Activated T-cell treated with anti-CD3 and anti-CD28 coated beads, Interleukin-2, amount 50 U/mL, for 24 hours (primary cell): Measurements from ENCODE around the gene TAF3.
A peak's percentile ranks its signal among the peaks of the same experiment; 100 is the strongest.

Source experiments
- DNase-seq: peaks from one replicate; pipeline ENCODE4 v3.0.0-alpha.2; 2020
- H3K27ac Mint-ChIP-seq: 2 replicates; pipeline ENCODE4 v1.8.0; 2020; ENCODE audit warnings: mild to moderate bottlenecking, mixed read lengths
- H3K27me3 Mint-ChIP-seq: 2 replicates; pipeline ENCODE4 v1.8.0; 2020; ENCODE audit warnings: mixed read lengths
- H3K36me3 Mint-ChIP-seq: 2 replicates; pipeline ENCODE4 v1.8.0; 2020; ENCODE audit warnings: low read depth, mixed read lengths
- H3K4me1 Mint-ChIP-seq: 2 replicates; pipeline ENCODE4 v1.8.0; 2020; ENCODE audit warnings: low read depth, mixed read lengths
- H3K4me3 Mint-ChIP-seq: 2 replicates; pipeline ENCODE4 v1.8.0; 2020; ENCODE audit warnings: mild to moderate bottlenecking, moderate library complexity, mixed read lengths
- H3K9me3 Mint-ChIP-seq: 2 replicates; pipeline ENCODE4 v1.8.0; 2020; ENCODE audit warnings: mixed read lengths

The TAF3 gene

DNA sequence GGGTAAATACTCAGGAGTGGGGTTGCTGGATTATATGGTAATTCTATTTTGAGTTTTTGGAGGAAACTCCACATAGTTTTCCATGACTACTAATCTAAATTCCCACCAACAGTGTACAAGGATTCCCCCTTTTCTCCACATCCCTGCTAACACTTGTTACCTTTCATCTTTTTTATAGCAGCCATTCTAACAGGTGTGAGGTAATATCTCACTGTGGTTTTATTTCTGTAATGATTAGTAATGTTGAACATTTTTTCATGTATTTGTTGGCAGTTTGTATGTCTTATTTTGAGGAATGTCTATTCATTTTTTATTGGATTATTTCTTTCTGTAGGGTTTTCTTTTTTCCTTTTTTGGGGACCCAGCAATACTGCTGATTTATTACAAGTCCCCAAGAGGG, 14.9 kb downstream of the TAF3 start:
- no peak for DNase-seq
- peaks cover 55% of the 10 kb centered on the region for H3K4me1 Mint-ChIP-seq
- no peaks in the 10 kb centered on the region for H3K27me3 Mint-ChIP-seq
- no peak overlapping the region for H3K4me3 Mint-ChIP-seq
- no peaks in the 10 kb centered on the region for H3K9me3 Mint-ChIP-seq
- H3K27ac Mint-ChIP-seq = no peak overlapping the region
- H3K36me3 Mint-ChIP-seq = peaks cover 64% of the 10 kb centered on the region

DNA sequence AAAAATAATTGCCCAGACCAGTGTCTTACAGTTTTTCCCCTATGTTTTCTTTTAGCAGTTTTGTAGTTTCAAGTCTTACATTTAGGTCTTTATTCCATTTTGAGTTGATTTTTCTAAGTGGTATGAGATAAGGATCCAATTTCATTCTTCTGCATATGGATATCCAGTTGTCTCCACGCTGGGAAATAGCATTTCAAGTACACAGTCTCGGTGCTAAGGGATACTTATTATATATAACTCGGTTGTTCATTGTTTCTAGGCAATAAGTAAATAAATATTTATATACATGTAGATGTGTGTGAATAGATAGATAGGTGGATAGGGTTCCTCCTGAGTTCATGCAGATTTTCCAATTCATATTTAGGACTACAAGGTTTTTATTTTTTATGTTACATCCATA, 16.0 kb downstream of the TAF3 start:
- Mint-ChIP-seq H3K27me3 (no peaks in the 10 kb centered on the region), H3K4me3 (no peak overlapping the region), H3K9me3 (no peaks in the 10 kb centered on the region), H3K27ac (no peak overlapping the region), H3K36me3 (peaks cover 64% of the 10 kb centered on the region), H3K4me1 (peaks cover 49% of the 10 kb centered on the region)
- DNase-seq = no peak

- peaks cover 67% of the 10 kb centered on the region for H3K36me3 Mint-ChIP-seq
- no peak for DNase-seq
- H3K4me3 Mint-ChIP-seq = no peak overlapping the region
- peaks cover 39% of the 10 kb centered on the region for H3K4me1 Mint-ChIP-seq
- no peak overlapping the region for H3K27ac Mint-ChIP-seq
- no peaks in the 10 kb centered on the region for H3K27me3 Mint-ChIP-seq
- no peaks in the 10 kb centered on the region for H3K9me3 Mint-ChIP-seq
Measured at GRCh38 chr10:7836571-7836970, 18.3 kb downstream of the TAF3 start.

GRCh38 chr10:7846591-7846990, 28.3 kb downstream of the TAF3 start:
- Mint-ChIP-seq H3K4me3 (no peak overlapping the region), H3K27me3 (no peaks in the 10 kb centered on the region), H3K4me1 (peaks cover 18% of the 10 kb centered on the region), H3K9me3 (no peaks in the 10 kb centered on the region), H3K36me3 (peaks cover 31% of the 10 kb centered on the region), H3K27ac (no peak overlapping the region)
- no peak for DNase-seq

- Mint-ChIP-seq H3K4me1 (peaks cover 39% of the 10 kb centered on the region), H3K9me3 (no peaks in the 10 kb centered on the region), H3K27ac (no peak overlapping the region), H3K36me3 (peaks cover 31% of the 10 kb centered on the region), H3K27me3 (no peaks in the 10 kb centered on the region), H3K4me3 (no peak overlapping the region)
- no peak for DNase-seq
Measured at GRCh38 chr10:7853226-7853842, 35.0 kb downstream of the TAF3 start.

- peaks cover 37% of the 10 kb centered on the region for H3K4me1 Mint-ChIP-seq
- no peaks in the 10 kb centered on the region for H3K9me3 Mint-ChIP-seq
- H3K27ac Mint-ChIP-seq = no peak overlapping the region
- no peak overlapping the region for H3K4me3 Mint-ChIP-seq
- no peaks in the 10 kb centered on the region for H3K27me3 Mint-ChIP-seq
- H3K36me3 Mint-ChIP-seq = peaks cover 35% of the 10 kb centered on the region
- DNase-seq = no peak
Measured at GRCh38 chr10:7853890-7854289, 35.6 kb downstream of the TAF3 start.

DNA sequence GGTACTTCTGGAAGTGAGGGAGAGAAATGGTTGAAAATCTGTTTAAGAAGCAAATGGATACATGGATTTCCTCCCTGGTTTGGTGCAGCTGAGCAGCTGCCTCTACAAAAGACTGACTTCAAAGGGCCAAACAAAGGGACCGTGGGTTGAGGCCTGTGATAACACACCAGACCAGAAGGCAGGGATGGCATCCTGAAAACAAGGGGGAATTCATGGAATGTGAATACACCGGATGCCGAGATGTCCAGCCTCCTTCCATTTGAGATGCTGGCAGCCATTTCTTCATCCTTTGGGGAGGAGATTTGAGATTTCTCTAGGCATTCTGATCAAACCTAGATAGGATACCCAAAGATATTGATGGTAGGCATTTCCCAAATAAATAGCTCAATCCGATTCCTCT, 36.9 kb downstream of the TAF3 start:
- H3K4me3 Mint-ChIP-seq = no peak overlapping the region

DNA sequence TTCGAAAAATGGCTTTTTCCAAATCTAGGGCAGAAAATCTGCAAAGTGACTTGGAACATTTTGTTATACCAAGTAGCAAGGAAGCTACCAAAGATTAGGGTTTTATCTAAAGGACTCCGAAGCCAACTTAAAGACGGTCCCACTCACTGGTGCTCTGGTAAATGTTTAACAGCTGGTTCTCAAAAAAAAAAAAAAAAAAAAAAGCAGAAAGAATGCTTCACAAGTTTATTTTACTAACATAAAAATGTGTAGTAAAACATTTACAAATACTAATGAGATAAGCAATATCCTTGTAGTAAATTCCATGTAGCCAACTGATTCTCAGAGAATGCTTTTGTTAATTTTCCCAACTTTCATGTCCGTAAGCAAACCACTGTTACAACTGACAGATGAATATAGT, 38.4 kb downstream of the TAF3 start:
- Mint-ChIP-seq H3K36me3 (peaks cover 49% of the 10 kb centered on the region), H3K27me3 (no peaks in the 10 kb centered on the region), H3K9me3 (peaks cover 9% of the 10 kb centered on the region), H3K4me3 (no peak overlapping the region), H3K27ac (no peak overlapping the region), H3K4me1 (peaks cover 31% of the 10 kb centered on the region)
- DNase-seq = no peak

More for the DNA sequence above, 36.9 kb downstream of the TAF3 start:
- H3K27ac Mint-ChIP-seq = no peak overlapping the region
- peaks cover 44% of the 10 kb centered on the region for H3K36me3 Mint-ChIP-seq
- H3K4me1 Mint-ChIP-seq = peaks cover 34% of the 10 kb centered on the region
- peaks cover 6% of the 10 kb centered on the region for H3K9me3 Mint-ChIP-seq
- H3K27me3 Mint-ChIP-seq = no peaks in the 10 kb centered on the region
- DNase-seq = no peak

GRCh38 chr10:7857262-7857661, 39.0 kb downstream of the TAF3 start:
- Mint-ChIP-seq H3K27me3 (no peaks in the 10 kb centered on the region), H3K4me1 (peaks cover 32% of the 10 kb centered on the region), H3K36me3 (peaks cover 49% of the 10 kb centered on the region), H3K9me3 (peaks cover 15% of the 10 kb centered on the region), H3K4me3 (no peak overlapping the region), H3K27ac (no peak overlapping the region)
- DNase-seq = no peak

- Mint-ChIP-seq H3K4me3 (no peak overlapping the region), H3K27me3 (no peaks in the 10 kb centered on the region), H3K27ac (no peak overlapping the region), H3K4me1 (peaks cover 27% of the 10 kb centered on the region), H3K9me3 (peaks cover 15% of the 10 kb centered on the region), H3K36me3 (peaks cover 49% of the 10 kb centered on the region)
- no peak for DNase-seq
Measured at GRCh38 chr10:7861509-7862120, 43.3 kb downstream of the TAF3 start.

GRCh38 chr10:7862121-7862514, 43.8 kb downstream of the TAF3 start:
- H3K4me3 Mint-ChIP-seq = no peak overlapping the region
- H3K36me3 Mint-ChIP-seq = peaks cover 49% of the 10 kb centered on the region
- peaks cover 23% of the 10 kb centered on the region for H3K4me1 Mint-ChIP-seq
- peaks cover 15% of the 10 kb centered on the region for H3K9me3 Mint-ChIP-seq
- no peak for DNase-seq
- no peaks in the 10 kb centered on the region for H3K27me3 Mint-ChIP-seq
- H3K27ac Mint-ChIP-seq = no peak overlapping the region

DNA sequence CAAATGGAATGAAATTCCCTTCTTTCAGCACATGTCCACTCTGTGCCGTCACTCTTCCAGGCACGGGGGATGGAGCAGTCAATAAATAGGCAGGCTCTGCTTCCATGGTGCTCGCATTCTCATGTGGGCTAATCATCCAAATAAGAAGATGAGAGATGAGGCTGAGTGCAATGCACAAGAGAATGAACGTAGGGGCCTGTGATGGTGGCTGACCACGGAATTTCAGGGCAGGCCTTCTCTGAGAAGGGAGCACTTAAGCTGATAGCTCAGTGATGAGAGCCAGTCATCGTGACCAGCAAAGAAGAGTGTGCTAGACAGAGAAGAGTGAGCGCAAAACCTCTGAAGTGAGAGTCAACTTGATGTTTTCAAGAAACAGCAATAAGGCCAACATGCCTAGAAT, 47.9 kb downstream of the TAF3 start:
- no peak for DNase-seq
- H3K4me1 Mint-ChIP-seq = peaks cover 30% of the 10 kb centered on the region
- H3K9me3 Mint-ChIP-seq = peaks cover 9% of the 10 kb centered on the region
- H3K36me3 Mint-ChIP-seq = peaks cover 21% of the 10 kb centered on the region
- no peak overlapping the region for H3K27ac Mint-ChIP-seq
- no peaks in the 10 kb centered on the region for H3K27me3 Mint-ChIP-seq
- no peak overlapping the region for H3K4me3 Mint-ChIP-seq

DNA sequence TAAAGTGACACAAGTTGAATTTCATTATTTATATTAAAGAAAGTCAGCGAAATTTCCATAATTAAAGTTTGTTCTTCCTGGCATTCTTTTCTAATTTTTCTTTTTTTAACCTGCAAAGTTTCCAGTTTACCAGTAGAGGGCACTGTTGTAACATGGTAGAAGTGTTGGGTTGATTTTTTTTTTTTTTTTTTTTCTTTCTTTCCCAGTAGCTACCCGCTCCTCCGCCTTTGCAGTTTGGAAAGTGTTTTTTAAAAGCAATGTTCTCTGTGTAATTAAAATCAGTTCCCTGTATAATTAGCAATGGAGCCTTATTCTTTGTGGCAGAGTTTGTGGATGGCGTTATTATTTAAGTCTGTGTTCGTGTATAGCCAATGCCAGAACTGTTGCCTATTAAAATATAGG, 53.7 kb downstream of the TAF3 start:
- Mint-ChIP-seq H3K36me3 (no peaks in the 10 kb centered on the region), H3K4me1 (peaks cover 23% of the 10 kb centered on the region), H3K27ac (no peak overlapping the region), H3K9me3 (no peaks in the 10 kb centered on the region), H3K27me3 (no peaks in the 10 kb centered on the region), H3K4me3 (peak overlapping the region; percentile 73)
- no peak for DNase-seq

DNA sequence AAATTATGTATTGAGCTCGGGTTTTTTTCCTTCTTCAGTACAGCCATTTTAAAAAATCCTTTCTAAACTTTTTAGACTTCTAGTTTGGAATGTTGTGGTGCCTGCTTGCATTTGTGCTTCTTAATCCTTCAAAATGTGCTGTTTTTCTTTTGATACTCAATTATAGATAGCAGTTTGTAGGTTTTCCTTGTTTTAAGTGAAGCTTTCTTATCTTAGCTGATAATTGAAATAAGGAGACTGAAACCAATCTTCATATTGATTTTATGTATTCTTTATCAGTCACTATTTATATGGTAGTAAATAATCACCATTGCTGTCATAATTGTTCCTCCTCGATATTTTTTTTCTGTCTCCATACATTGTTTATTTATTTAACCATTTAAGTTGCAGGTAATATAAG, 56.6 kb downstream of the TAF3 start:
- H3K27ac Mint-ChIP-seq = no peak overlapping the region
- H3K36me3 Mint-ChIP-seq = no peaks in the 10 kb centered on the region
- no peak for DNase-seq
- H3K4me3 Mint-ChIP-seq = no peak overlapping the region
- H3K27me3 Mint-ChIP-seq = no peaks in the 10 kb centered on the region
- H3K4me1 Mint-ChIP-seq = peaks cover 17% of the 10 kb centered on the region
- no peaks in the 10 kb centered on the region for H3K9me3 Mint-ChIP-seq

- Mint-ChIP-seq H3K36me3 (no peaks in the 10 kb centered on the region), H3K4me1 (peaks cover 26% of the 10 kb centered on the region), H3K9me3 (no peaks in the 10 kb centered on the region), H3K27ac (no peak overlapping the region), H3K4me3 (no peak overlapping the region), H3K27me3 (no peaks in the 10 kb centered on the region)
- DNase-seq = no peak
Measured at GRCh38 chr10:7876541-7877127, 58.3 kb downstream of the TAF3 start.
